HepG2 (cell line): ENCODE data around the gene NIFK. TPM values are rescaled to one million over a fixed set of nuclear protein-coding genes. Genes with fewer than 3 reads are reported as not detected.
A peak's percentile ranks its signal among the peaks of the same experiment; 100 is the strongest.

Experiments
- ADNP ChIP-seq: sonication (generic); formaldehyde crosslinking; IDR thresholded peaks from 2 replicates; pipeline ENCODE4 v1.4.0; 2020; ENCODE audit warnings: missing genetic modification reagents
- HNRNPH1 ChIP-seq: fragments of 200-400 bp; formaldehyde crosslinking; optimal IDR thresholded peaks from 2 replicates; pipeline ENCODE3; 2017; ENCODE audit warnings: mild to moderate bottlenecking, low read depth, low read length
- HOXA9 ChIP-seq: sonication (generic); formaldehyde crosslinking; IDR thresholded peaks from 2 replicates; pipeline ENCODE4 v1.8.1; 2022; ENCODE audit warnings: missing genetic modification reagents, mild to moderate bottlenecking, moderate library complexity, borderline replicate concordance
- MAZ ChIP-seq, 2 experiments: sonication (generic) in 1 of 2; formaldehyde crosslinking in 1 of 2; IDR thresholded peaks; 2 replicates each; pipeline versions ENCODE4 v1.5.0 to v1.6.1; 2012 to 2020; ENCODE audit warnings: low read depth in 2 of 2, mild to moderate bottlenecking in 2 of 2, borderline replicate concordance in 1 of 2, improper control_type of control experiment in 1 of 2, low read length in 1 of 2, missing genetic modification reagents in 1 of 2, moderate library complexity in 1 of 2
- TAF15 ChIP-seq: fragments of 200-400 bp; formaldehyde crosslinking; IDR thresholded peaks from one replicate; pipeline ENCODE4 v1.6.1; 2018; ENCODE audit warnings: mild to moderate bottlenecking, low read depth, low read length; ENCODE audit not compliant: poor library complexity, severe bottlenecking
- YY1 ChIP-seq: IDR thresholded peaks from 2 replicates; pipeline ENCODE4 v1.6.1; 2011; ENCODE audit warnings: low read length, low read depth, moderate library complexity, mild to moderate bottlenecking; ENCODE audit not compliant: insufficient read depth, insufficient replicate concordance
- ZBTB2 ChIP-seq: sonication (generic); formaldehyde crosslinking; IDR thresholded peaks from 2 replicates; pipeline ENCODE4 v1.8.0; 2022; ENCODE audit warnings: low read depth, missing genetic modification reagents
- ZBTB46 ChIP-seq: sonication (generic); formaldehyde crosslinking; IDR thresholded peaks from 2 replicates; pipeline ENCODE4 v1.4.0; 2020; ENCODE audit warnings: mild to moderate bottlenecking, missing genetic modification reagents, borderline replicate concordance
- ZFP36L1 ChIP-seq: sonication (generic); formaldehyde crosslinking; IDR thresholded peaks from 2 replicates; pipeline ENCODE4 v1.8.0; 2022; ENCODE audit warnings: mild to moderate bottlenecking, missing genetic modification reagents, moderate library complexity
- ZNF598 ChIP-seq: sonication (generic); formaldehyde crosslinking; IDR thresholded peaks from 2 replicates; pipeline ENCODE4 v1.5.1; 2020; ENCODE audit warnings: mild to moderate bottlenecking, missing genetic modification reagents, borderline replicate concordance
- polyA plus RNA-seq, 8 experiments: library from polyadenylated mRNA; depleted of rRNA in 3 of 8; stranded (reverse) in 7 of 8; unstranded in 1 of 8; fragments of >200 nt; fragmentation: Illumina TruSeq in 4 of 8; extraction: Trizol in 4 of 8; gene quantifications; 2 replicates each; pipeline versions ENCODE4 v1.2.1 to v1.2.3, GENCODE V29; 2011 to 2016; ENCODE audit warnings: low read depth in 4 of 8, missing spikeins in 1 of 8, mixed read lengths in 1 of 8; ENCODE audit not compliant: insufficient read depth in 1 of 8
- total RNA-seq, 5 experiments: library from RNA; depleted of rRNA; stranded (reverse); fragments of >200 nt; fragmentation: Illumina TruSeq; extraction: Trizol; gene quantifications; 2 replicates each; pipeline ENCODE4 v1.2.3, GENCODE V29; 2016; ENCODE audit warnings: low read depth in 1 of 5
- TF ChIP-seq, protein P1 (sequence below): sonication (generic); formaldehyde crosslinking; conservative IDR thresholded peaks from 2 replicates; pipeline ENCODE4 v1.8.0; 2022; ENCODE audit warnings: low read depth, missing genetic modification reagents
- TF ChIP-seq, protein P2 (sequence below): sonication (generic); formaldehyde crosslinking; IDR thresholded peaks from 2 replicates; pipeline ENCODE4 v1.4.0; 2020; ENCODE audit warnings: mild to moderate bottlenecking, missing genetic modification reagents
- TF ChIP-seq, protein P3 (sequence below): IDR thresholded peaks from 2 replicates; pipeline ENCODE4 v1.6.1; 2016; ENCODE audit warnings: missing compliant biosample characterization, missing genetic modification reagents, borderline replicate concordance
- TF ChIP-seq, protein P4 (sequence below): sonication (generic); formaldehyde crosslinking; IDR thresholded peaks from 2 replicates; pipeline ENCODE4 v1.5.0; 2020; ENCODE audit warnings: missing genetic modification reagents, mild to moderate bottlenecking, borderline replicate concordance

Gene NIFK
- total and polyA plus RNA-seq, 2 of the 13 experiments (the other 11 are each of a cell fraction or from before 2014, with no cell fraction given), result 19.6 to 105 TPM

GRCh38 chr2:121755237-121756111, 18.8 kb upstream of the NIFK start, which contains the start of gene TSN (continued):
- TF ChIP-seq, protein P1, sequence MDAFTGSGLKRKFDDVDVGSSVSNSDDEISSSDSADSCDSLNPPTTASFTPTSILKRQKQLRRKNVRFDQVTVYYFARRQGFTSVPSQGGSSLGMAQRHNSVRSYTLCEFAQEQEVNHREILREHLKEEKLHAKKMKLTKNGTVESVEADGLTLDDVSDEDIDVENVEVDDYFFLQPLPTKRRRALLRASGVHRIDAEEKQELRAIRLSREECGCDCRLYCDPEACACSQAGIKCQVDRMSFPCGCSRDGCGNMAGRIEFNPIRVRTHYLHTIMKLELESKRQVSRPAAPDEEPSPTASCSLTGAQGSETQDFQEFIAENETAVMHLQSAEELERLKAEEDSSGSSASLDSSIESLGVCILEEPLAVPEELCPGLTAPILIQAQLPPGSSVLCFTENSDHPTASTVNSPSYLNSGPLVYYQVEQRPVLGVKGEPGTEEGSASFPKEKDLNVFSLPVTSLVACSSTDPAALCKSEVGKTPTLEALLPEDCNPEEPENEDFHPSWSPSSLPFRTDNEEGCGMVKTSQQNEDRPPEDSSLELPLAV (CRISPR knock-in tag), result no peak
- TF ChIP-seq, protein P2, sequence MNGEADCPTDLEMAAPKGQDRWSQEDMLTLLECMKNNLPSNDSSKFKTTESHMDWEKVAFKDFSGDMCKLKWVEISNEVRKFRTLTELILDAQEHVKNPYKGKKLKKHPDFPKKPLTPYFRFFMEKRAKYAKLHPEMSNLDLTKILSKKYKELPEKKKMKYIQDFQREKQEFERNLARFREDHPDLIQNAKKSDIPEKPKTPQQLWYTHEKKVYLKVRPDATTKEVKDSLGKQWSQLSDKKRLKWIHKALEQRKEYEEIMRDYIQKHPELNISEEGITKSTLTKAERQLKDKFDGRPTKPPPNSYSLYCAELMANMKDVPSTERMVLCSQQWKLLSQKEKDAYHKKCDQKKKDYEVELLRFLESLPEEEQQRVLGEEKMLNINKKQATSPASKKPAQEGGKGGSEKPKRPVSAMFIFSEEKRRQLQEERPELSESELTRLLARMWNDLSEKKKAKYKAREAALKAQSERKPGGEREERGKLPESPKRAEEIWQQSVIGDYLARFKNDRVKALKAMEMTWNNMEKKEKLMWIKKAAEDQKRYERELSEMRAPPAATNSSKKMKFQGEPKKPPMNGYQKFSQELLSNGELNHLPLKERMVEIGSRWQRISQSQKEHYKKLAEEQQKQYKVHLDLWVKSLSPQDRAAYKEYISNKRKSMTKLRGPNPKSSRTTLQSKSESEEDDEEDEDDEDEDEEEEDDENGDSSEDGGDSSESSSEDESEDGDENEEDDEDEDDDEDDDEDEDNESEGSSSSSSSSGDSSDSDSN (CRISPR knock-in tag), result peak; percentile 84
- peak; percentile 71; the same call in 1 of the 2 replicates for TF ChIP-seq MAZ (IDR thresholded peaks at IDR 0.05; ENCODE audit: borderline replicate concordance, low read depth, low read length)
- TF ChIP-seq MAZ (CRISPR knock-in tag; IDR thresholded peaks at IDR 0.05; ENCODE audit: low read depth), result peak; percentile 98
- TF ChIP-seq ZBTB46 (CRISPR knock-in tag), result 0 out of 2 replicates have a peak, but pooled peaks have one; percentile 49
- no peak for TF ChIP-seq ADNP
- TF ChIP-seq ZBTB2 (CRISPR knock-in tag), result peak; percentile 95
- peak; percentile 67; the same call in 1 of the 2 replicates for TF ChIP-seq ZFP36L1 (CRISPR knock-in tag)
- TF ChIP-seq YY1, result peak; percentile 87
- TF ChIP-seq HOXA9 (CRISPR knock-in tag), result 0 out of 2 replicates have a peak, but pooled peaks have one; percentile 25
- TF ChIP-seq TAF15, result peak; percentile 81
- TF ChIP-seq, protein P3, sequence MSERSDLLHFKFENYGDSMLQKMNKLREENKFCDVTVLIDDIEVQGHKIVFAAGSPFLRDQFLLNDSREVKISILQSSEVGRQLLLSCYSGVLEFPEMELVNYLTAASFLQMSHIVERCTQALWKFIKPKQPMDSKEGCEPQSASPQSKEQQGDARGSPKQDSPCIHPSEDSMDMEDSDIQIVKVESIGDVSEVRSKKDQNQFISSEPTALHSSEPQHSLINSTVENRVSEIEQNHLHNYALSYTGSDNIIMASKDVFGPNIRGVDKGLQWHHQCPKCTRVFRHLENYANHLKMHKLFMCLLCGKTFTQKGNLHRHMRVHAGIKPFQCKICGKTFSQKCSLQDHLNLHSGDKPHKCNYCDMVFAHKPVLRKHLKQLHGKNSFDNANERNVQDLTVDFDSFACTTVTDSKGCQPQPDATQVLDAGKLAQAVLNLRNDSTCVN (CRISPR knock-in tag), result no peak; the same call in 1 of the 2 replicates
- peak; percentile 98 for TF ChIP-seq ZNF598 (CRISPR knock-in tag)
- no peak for TF ChIP-seq HNRNPH1
- TF ChIP-seq, protein P4, sequence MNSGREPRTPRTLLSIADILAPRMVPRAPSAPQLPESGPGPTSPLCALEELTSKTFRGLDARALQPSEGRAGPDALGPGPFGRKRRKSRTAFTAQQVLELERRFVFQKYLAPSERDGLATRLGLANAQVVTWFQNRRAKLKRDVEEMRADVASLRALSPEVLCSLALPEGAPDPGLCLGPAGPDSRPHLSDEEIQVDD, result peak; percentile 79; the same call in 1 of the 2 replicates
